ENCODE measurements around the gene SMPDL3B. TPM values are rescaled to one million over a fixed set of nuclear protein-coding genes. Genes with fewer than 3 reads are reported as not detected.

Gene SMPDL3B
- total RNA-seq, 4 donors from 2014 or later, result 0.31 to 1.1 TPM; not detected in 2

DNA sequence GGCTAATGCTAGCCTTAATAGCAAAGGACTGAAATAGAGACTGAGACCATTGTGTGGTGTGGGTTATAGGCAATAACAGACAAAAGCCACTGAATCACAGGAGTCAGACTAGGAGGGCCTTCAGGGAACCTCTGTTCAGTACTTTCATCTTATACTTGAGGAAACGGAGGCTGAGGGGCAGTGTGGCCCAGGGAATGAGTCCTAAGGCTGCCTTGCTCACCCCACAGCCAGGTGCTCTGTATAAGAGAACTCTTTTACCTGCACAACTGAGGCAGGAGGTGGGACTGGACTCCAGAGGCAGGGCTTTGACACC is 2.7 kb downstream of the SMPDL3B start:
- Histone ChIP-seq H3K27ac (no peak overlapping the region), H3K4me3 (no peak overlapping the region), H3K4me1 (peaks cover 0 to 8% (median 0%) of the 10 kb centered on the region in 3 donors), H3K36me3 (no peaks in the 10 kb centered on the region), H3K27me3 (peaks cover 43% of the 10 kb centered on the region), H3K9me3 (no peaks in the 10 kb centered on the region)
- 60% methylated on average over 1 of the region's 1 CpG; no CpG with 5 or more reads in 1 of the 2 donors for WGBS, 2 donors (ENCODE audit: low coverage in 1 of 2)
- TF ChIP-seq EP300 (IDR thresholded peaks at IDR 0.05) (no peak), POLR2AphosphoS5 (IDR thresholded peaks at IDR 0.05) (no peak), POLR2A (IDR thresholded peaks at IDR 0.05) (no peak)
- TF ChIP-seq, protein P1, sequence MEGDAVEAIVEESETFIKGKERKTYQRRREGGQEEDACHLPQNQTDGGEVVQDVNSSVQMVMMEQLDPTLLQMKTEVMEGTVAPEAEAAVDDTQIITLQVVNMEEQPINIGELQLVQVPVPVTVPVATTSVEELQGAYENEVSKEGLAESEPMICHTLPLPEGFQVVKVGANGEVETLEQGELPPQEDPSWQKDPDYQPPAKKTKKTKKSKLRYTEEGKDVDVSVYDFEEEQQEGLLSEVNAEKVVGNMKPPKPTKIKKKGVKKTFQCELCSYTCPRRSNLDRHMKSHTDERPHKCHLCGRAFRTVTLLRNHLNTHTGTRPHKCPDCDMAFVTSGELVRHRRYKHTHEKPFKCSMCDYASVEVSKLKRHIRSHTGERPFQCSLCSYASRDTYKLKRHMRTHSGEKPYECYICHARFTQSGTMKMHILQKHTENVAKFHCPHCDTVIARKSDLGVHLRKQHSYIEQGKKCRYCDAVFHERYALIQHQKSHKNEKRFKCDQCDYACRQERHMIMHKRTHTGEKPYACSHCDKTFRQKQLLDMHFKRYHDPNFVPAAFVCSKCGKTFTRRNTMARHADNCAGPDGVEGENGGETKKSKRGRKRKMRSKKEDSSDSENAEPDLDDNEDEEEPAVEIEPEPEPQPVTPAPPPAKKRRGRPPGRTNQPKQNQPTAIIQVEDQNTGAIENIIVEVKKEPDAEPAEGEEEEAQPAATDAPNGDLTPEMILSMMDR (IDR thresholded peaks at IDR 0.05), result no peak
- no peak for ATAC-seq

- ATAC-seq, result no peak
- H3K27me3 ChIP-seq, result peaks cover 38% of the 10 kb centered on the region
- H3K4me1 ChIP-seq, result peaks cover 0 to 8% (median 0%) of the 10 kb centered on the region in 3 donors
- no peaks in the 10 kb centered on the region for H3K36me3 ChIP-seq
- no peak overlapping the region for H3K27ac ChIP-seq
- H3K4me3 ChIP-seq, result no peak overlapping the region
- TF ChIP-seq EP300 (IDR thresholded peaks at IDR 0.05) (no peak), POLR2AphosphoS5 (IDR thresholded peaks at IDR 0.05) (no peak), POLR2A (IDR thresholded peaks at IDR 0.05) (no peak)
- TF ChIP-seq, protein P1 (IDR thresholded peaks at IDR 0.05), result no peak
- WGBS, 2 donors (ENCODE audit: low coverage in 1 of 2), result 81 to 87% methylated on average over 4 of the region's 4 CpGs
- no peaks in the 10 kb centered on the region for H3K9me3 ChIP-seq
Measured at GRCh38 chr1:27938488-27938887, 3.7 kb downstream of the SMPDL3B start.

DNA sequence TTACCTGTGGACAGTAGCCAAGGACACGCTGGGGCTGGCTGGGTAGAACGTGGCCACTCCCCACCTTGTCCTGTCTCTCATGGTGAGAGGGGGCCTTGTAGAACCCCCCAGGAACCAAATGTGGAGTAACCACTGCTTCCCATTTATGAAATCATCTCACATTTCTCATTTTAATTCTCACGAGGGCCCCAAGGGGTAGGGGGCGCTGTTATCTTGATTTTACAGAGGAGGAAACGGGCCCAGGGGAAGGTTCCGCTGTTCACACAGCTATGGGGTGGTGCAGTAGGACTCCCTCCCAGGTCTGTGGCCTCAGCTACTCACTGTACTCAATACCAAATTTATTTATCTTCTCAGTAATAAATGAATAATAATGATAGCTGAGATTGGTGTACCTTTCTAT is 5.5 kb downstream of the SMPDL3B start:
- WGBS, 2 donors (ENCODE audit: low coverage in 1 of 2), result 29 to 44% methylated on average over 5 of the region's 6 CpGs
- no peak for ATAC-seq
- H3K27me3 ChIP-seq, result peaks cover 21% of the 10 kb centered on the region
- no peaks in the 10 kb centered on the region for H3K9me3 ChIP-seq
- no peaks in the 10 kb centered on the region for H3K36me3 ChIP-seq
- no peak overlapping the region for H3K4me3 ChIP-seq
- no peak overlapping the region for H3K27ac ChIP-seq
- TF ChIP-seq EP300 (IDR thresholded peaks at IDR 0.05) (no peak), POLR2A (IDR thresholded peaks at IDR 0.05) (no peak), POLR2AphosphoS5 (IDR thresholded peaks at IDR 0.05) (no peak)
- TF ChIP-seq, protein P1 (IDR thresholded peaks at IDR 0.05), result peak in 1 of 4 experiments; percentile 32
- H3K4me1 ChIP-seq, result peaks cover 0 to under 1% (median 0%) of the 10 kb centered on the region in 3 donors

GRCh38 chr1:27940870-27941560 is 6.2 kb downstream of the SMPDL3B start:
- TF ChIP-seq POLR2AphosphoS5 (IDR thresholded peaks at IDR 0.05) (no peak), EP300 (IDR thresholded peaks at IDR 0.05) (no peak), POLR2A (IDR thresholded peaks at IDR 0.05) (no peak)
- TF ChIP-seq, protein P1 (IDR thresholded peaks at IDR 0.05), result no peak
- no peaks in the 10 kb centered on the region for H3K4me1 ChIP-seq
- 83 to 95% methylated on average over 3 to 9 of the region's 9 CpGs for WGBS, 2 donors (ENCODE audit: low coverage in 1 of 2)
- no peaks in the 10 kb centered on the region for H3K36me3 ChIP-seq
- ATAC-seq, result no peak
- no peaks in the 10 kb centered on the region for H3K9me3 ChIP-seq
- H3K27ac ChIP-seq, result no peak overlapping the region
- peaks cover 18% of the 10 kb centered on the region for H3K27me3 ChIP-seq
- no peak overlapping the region for H3K4me3 ChIP-seq

All from gastroesophageal sphincter (tissue), 4 donors.